WTC11 (cell line): ENCODE results near the gene SPANXN4.

Experiments used
- CTCF ChIP-seq: fragments of 200-600 bp; IDR thresholded peaks from 2 replicates; pipeline ENCODE4 v1.8.0; 2022; ENCODE audit warnings: antibody characterized with exemption
- FOXP1 ChIP-seq: sonication (generic); formaldehyde crosslinking; IDR thresholded peaks from 2 replicates; pipeline ENCODE4 v1.8.0; 2022; ENCODE audit warnings: missing genetic modification reagents, mild to moderate bottlenecking, moderate library complexity, borderline replicate concordance
- MAX ChIP-seq: sonication (generic); formaldehyde crosslinking; IDR thresholded peaks from 2 replicates; pipeline ENCODE4 v1.8.0; 2022; ENCODE audit warnings: mild to moderate bottlenecking, missing genetic modification reagents
- MYBL2 ChIP-seq: sonication (generic); formaldehyde crosslinking; IDR thresholded peaks from 2 replicates; pipeline ENCODE4 v1.8.1; 2023; ENCODE audit warnings: mild to moderate bottlenecking, moderate library complexity, missing genetic modification reagents
- SMAD4 ChIP-seq: sonication (generic); formaldehyde crosslinking; IDR thresholded peaks from 2 replicates; pipeline ENCODE4 v1.8.0; 2022; ENCODE audit warnings: mild to moderate bottlenecking, missing genetic modification reagents

- TF ChIP-seq CTCF (no peak), MAX (CRISPR knock-in tag) (no peak), SMAD4 (CRISPR knock-in tag) (no peak), MYBL2 (no peak), FOXP1 (CRISPR knock-in tag) (no peak)
Measured at GRCh38 chrX:143002206-143002605, 23.5 kb upstream of the SPANXN4 start.
